Colonic mucosa (tissue), 4 donors: ENCODE measurements around the gene MAP3K14. TPM values are rescaled to one million over a fixed set of nuclear protein-coding genes. Genes with fewer than 3 reads are reported as not detected.
A peak's percentile ranks its signal among the peaks of the same experiment; 100 is the strongest.

ENCODE experiments used
- DNase-seq: peaks from one replicate; pipeline ENCODE4 v3.0.0-alpha.2; 2020
- H3K27ac ChIP-seq: fragments of 200-600 bp; one replicate; pipeline ENCODE4 v1.8.0; 2021
- H3K27me3 ChIP-seq: fragments of 200-600 bp; one replicate; pipeline ENCODE4 v1.8.0; 2021
- H3K36me3 ChIP-seq: fragments of 200-600 bp; one replicate; pipeline ENCODE4 v1.8.0; 2021
- H3K4me1 ChIP-seq: fragments of 200-600 bp; one replicate; pipeline ENCODE4 v1.8.0; 2021; ENCODE audit warnings: mild to moderate bottlenecking
- H3K4me3 ChIP-seq: fragments of 200-600 bp; one replicate; pipeline ENCODE4 v1.8.0; 2021
- H3K9ac ChIP-seq, 2 donors: one replicate each; pipeline ENCODE4 v1.7.0; 2013; ENCODE audit warnings: control low read depth in 2 of 2, low read depth in 2 of 2, low read length in 2 of 2
- H3K9me3 ChIP-seq: fragments of 200-600 bp; one replicate; pipeline ENCODE4 v1.8.0; 2021
- intact Hi-C: fragments of 100-400 bp; cut with DNase I; formaldehyde crosslinking; loops from one replicate; pipeline ENCODE4 v1.14.1; 2022
- total RNA-seq, 2 donors: library from RNA; stranded (reverse); fragmentation: NEBNext Ultra II Directional in 1 of 2; extraction: Animal tissue kit (Norgen Biotek cat#: 25700) in 1 of 2; gene quantifications; one replicate each; pipeline ENCODE4 v1.2.1, GENCODE V29; 2021
- TF ChIP-seq, protein P1 (sequence below): fragments of 200-600 bp; IDR thresholded peaks from one replicate; pipeline ENCODE4 v1.8.0; 2022; ENCODE audit warnings: antibody characterized with exemption, mild to moderate bottlenecking
- donor health status: healthy.
- donor health status: DM: no; HTN: no; CAD: no.
- donor health status: DM: no; HTN: no; CAD: no.

The MAP3K14 gene
- total RNA-seq, 2 donors from 2014 or later = 11.1 to 15.0 TPM

- Histone ChIP-seq H3K4me3 (no peak overlapping the region), H3K9me3 (no peaks in the 10 kb centered on the region), H3K27me3 (no peaks in the 10 kb centered on the region), H3K36me3 (no peaks in the 10 kb centered on the region), H3K27ac (peak overlapping the region; percentile 98), H3K9ac (peak overlapping the region in 1 of 2 donors; percentile 55), H3K4me1 (peaks cover 25% of the 10 kb centered on the region)
- TF ChIP-seq, protein P1, sequence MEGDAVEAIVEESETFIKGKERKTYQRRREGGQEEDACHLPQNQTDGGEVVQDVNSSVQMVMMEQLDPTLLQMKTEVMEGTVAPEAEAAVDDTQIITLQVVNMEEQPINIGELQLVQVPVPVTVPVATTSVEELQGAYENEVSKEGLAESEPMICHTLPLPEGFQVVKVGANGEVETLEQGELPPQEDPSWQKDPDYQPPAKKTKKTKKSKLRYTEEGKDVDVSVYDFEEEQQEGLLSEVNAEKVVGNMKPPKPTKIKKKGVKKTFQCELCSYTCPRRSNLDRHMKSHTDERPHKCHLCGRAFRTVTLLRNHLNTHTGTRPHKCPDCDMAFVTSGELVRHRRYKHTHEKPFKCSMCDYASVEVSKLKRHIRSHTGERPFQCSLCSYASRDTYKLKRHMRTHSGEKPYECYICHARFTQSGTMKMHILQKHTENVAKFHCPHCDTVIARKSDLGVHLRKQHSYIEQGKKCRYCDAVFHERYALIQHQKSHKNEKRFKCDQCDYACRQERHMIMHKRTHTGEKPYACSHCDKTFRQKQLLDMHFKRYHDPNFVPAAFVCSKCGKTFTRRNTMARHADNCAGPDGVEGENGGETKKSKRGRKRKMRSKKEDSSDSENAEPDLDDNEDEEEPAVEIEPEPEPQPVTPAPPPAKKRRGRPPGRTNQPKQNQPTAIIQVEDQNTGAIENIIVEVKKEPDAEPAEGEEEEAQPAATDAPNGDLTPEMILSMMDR = no peak
- intact Hi-C loops = no loop called here
- DNase-seq = peak; percentile 65
Measured at GRCh38 chr17:45318561-45319230, 1.9 kb upstream of the MAP3K14 start.

DNA sequence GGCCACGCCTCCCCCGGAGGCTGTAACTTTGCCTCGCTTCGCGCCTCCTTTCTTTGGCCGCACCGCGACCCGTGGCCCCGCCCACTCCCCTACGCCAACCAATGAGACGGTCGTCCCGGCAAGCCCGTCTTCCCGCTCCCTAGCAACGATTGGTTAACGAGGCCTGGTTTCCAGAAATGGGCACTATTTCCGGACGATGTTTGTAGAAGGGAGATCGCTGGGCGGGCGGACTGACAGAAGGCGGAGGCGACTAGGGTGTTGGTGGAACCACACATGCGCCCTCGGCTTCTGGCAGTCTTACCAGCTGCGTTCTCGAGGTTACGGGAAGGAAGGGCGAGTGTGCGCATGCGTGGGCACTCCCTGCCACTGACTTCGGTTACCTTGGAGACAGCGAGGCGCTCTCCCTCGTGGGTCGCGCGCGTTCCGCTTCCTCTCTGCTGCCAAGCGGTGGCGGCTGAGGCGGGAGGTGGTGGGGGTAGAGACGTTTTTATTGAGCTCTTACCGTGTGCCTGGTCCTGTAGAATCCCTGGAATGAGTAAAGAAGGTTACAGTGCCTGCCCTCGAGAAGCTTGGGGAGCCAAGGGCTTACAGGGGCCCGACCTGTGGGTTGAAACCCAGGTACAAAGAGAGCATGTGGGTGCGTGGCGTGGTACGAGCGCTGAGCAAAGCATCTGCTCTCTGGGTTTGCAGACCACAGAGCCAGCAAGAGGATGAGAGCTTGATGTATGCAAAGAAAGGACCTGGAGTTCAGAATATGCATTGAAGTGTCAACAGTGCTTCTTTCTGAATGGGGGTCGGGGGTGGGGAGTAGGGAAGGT is 500 bp upstream of the MAP3K14 start:
- no peaks in the 10 kb centered on the region for H3K36me3 ChIP-seq
- peak overlapping the region; percentile 52 to 89 for H3K9ac ChIP-seq
- peaks cover 38% of the 10 kb centered on the region for H3K4me1 ChIP-seq
- no peaks in the 10 kb centered on the region for H3K9me3 ChIP-seq
- intact Hi-C loops = no loop called here
- no peaks in the 10 kb centered on the region for H3K27me3 ChIP-seq
- H3K4me3 ChIP-seq = peak overlapping the region; percentile 79
- TF ChIP-seq, protein P1 = no peak
- DNase-seq = peak; percentile 100
- peak overlapping the region; percentile 98 for H3K27ac ChIP-seq

DNA sequence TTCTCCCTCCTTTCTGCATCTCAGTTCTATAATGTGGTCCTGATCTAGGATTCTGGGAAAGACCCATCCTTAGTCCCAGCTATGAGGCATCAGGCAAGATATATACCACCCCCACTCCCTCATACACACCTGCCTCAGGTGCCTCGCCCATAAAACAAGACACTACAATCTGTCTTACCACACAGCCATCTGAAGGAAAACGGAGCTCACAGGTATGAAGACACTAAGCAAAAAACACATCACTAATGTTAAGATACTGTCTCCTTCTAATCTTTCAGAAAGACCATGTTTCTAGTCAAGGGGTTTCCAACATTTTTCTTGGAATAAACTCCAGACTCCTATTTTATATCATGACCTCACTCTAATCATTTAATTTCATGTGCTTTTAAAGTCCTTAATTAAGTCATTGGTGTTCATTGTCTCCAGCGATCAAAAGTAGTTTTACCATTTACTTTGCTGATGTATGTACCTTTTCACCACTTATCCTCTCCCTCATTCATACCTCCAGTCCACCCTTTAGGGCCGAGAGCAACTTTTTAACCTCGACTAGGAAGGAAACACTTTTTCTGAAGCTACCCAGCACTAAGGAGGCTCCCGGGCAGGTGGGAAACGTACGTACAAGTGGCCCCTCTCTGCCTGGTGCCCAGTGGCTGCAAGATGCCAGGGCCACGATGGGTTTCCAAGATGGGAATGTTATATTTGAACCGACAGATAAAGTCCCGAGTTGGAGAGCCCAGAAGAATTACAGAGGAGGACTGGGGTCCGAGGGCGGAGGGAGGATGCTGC is 979 bp downstream of the MAP3K14 start:
- peak overlapping the region; percentile 98 for H3K27ac ChIP-seq
- H3K27me3 ChIP-seq = no peaks in the 10 kb centered on the region
- peaks cover 49% of the 10 kb centered on the region for H3K4me1 ChIP-seq
- DNase-seq = no peak
- H3K4me3 ChIP-seq = peak overlapping the region; percentile 79
- peak overlapping the region; percentile 94 to 96 for H3K9ac ChIP-seq
- H3K9me3 ChIP-seq = no peaks in the 10 kb centered on the region
- TF ChIP-seq, protein P1 = no peak
- intact Hi-C loops = no loop called here
- no peaks in the 10 kb centered on the region for H3K36me3 ChIP-seq

DNA sequence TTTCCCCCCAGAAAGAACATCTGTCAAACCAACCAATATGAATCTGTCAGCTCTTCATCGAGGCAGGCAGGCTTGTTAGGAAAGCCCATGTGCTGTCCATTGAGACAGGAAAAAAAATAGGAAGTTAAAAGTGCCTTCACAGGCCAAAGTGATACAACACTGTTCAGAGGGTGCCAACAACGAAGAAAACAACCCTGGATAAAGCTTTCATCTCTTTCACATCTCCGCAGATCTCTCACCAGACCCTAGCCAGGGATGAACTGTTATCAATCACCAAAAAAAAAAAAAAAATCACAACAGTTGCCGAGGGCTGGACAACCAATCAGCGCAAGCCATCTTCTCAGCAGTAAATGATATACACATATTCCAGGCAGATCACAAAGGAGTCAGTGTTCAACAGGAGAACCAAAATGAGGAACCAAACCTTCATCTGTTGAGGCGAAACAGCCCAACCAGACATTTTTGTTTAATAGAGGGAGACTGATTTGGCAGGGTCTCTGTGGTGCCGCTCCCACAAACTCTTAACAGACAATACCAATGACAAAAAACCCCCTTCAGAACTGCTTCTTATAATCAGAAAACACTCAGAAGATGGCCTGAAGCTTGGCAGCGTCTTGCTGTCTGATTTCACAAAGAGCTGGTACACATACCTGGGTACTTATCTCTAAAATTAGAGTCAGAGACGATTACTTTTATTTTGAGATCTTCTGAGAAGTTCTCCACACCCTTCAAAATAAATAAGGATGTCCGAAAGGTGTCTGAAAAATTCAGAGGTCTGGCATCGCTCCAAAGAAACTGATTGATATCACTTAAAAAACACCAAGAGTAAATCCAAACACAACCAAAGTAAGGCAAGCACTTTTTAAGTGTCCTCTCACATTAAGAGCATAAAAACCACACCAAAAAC is 1.8 kb downstream of the MAP3K14 start:
- H3K4me1 ChIP-seq = peaks cover 51% of the 10 kb centered on the region
- DNase-seq = no peak
- TF ChIP-seq, protein P1 = no peak

More for the DNA sequence above, 1.8 kb downstream of the MAP3K14 start:
- intact Hi-C loops = no loop called here
- Histone ChIP-seq H3K4me3 (peak overlapping the region; percentile 79), H3K27ac (peak overlapping the region; percentile 98), H3K9ac (peak overlapping the region in 1 of 2 donors; percentile 96), H3K36me3 (no peaks in the 10 kb centered on the region), H3K27me3 (no peaks in the 10 kb centered on the region), H3K9me3 (no peaks in the 10 kb centered on the region)
